Testis (tissue), 2 donors: Measurements from ENCODE around the gene RPL10.

Experiments used
- CTCF ChIP-seq, 3 experiments: fragments of 450-650 bp in 2 of 3; fragments of 200-600 bp in 1 of 3; sonication (generic) in 1 of 3; IDR thresholded peaks; one replicate each; pipeline ENCODE4 v1.5.1; 2016 to 2019; ENCODE audit warnings: antibody characterized with exemption in 3 of 3, mild to moderate bottlenecking in 2 of 3, moderate library complexity in 1 of 3
- POLR2A ChIP-seq: fragments of 450-650 bp; IDR thresholded peaks from one replicate; pipeline ENCODE4 v1.6.1; 2017; ENCODE audit warnings: antibody characterized with exemption, mild to moderate bottlenecking, moderate library complexity

DNA sequence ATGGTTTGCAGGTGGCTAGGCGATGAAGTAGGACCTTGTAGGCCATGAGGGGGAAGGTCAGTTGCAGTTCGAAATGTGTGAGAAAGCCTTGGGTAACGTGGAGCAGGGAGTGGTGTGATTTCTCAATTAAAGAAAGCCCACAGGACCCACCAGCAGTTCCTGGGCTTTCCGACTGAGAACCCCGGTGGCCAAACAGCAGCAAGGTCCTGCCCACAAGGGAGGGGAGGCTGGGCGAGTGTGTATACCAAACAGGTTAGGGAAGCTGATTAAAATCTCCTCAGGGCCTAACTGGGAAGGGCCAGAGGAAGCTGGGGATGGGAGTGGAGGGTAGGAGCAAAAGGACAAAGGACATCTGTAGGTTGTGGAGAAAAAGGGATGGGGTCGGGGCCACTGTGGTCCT, 32.7 kb downstream of the RPL10 start:
- TF ChIP-seq CTCF (IDR thresholded peaks at IDR 0.05) (no peak), POLR2A (no peak)
